K562 (cell line): Measurements from ENCODE around the gene TRIM44. TPM values are rescaled to one million over a fixed set of nuclear protein-coding genes. Genes with fewer than 3 reads are reported as not detected.
A peak's percentile ranks its signal among the peaks of the same experiment; 100 is the strongest.

Experiments used
- ATAC-seq: fragments of 200-7000 bp; cut with Tn5 transposase; 3 replicates; pipeline ENCODE4 v1.9.1; 2020; ENCODE audit warnings: moderate library complexity
- BruUV-seq: library from RNA; stranded (reverse); fragments of 400-500 nt; replicated peaks from 2 replicates; lab custom pipeline; 2021; lab: Mats Ljungman, UMichigan
- CTCF ChIA-PET: fragments of 300-600 bp; formaldehyde crosslinking; extraction: SDS; loops from one replicate; lab custom pipeline; 2021; ENCODE audit warnings: low intra/inter-chr PET ratio; lab: Yijun Ruan, JAX
- POLR2A ChIA-PET: fragments of 300-600, 350-650 bp; sonication (Branson Sonifier 250); formaldehyde crosslinking; extraction: SDS; loops from one replicate; lab custom pipeline; 2021; ENCODE audit warnings: antibody characterized with exemption, inconsistent platforms; lab: Yijun Ruan, JAX
- DNase-seq, 4 experiments: peaks; one replicate each; pipeline versions ENCODE4 v3.0.0 to v3.0.0-alpha.2; 2011 to 2018; ENCODE audit warnings: low spot score in 3 of 4, mixed read lengths in 3 of 4; ENCODE audit errors: extremely low read depth in 1 of 4
- FAIRE-seq: peaks from 2 replicates; lab custom pipeline; 2011; peaks lifted over from hg19 to GRCh38; lab: Jason Lieb, UNC
- H2AFZ ChIP-seq: 2 replicates; pipeline ENCODE4 v1.6.0; 2011; ENCODE audit warnings: low read depth, low read length, control low read depth, inconsistent platforms
- H3K27ac ChIP-seq: fragments of 200-600 bp; 3 replicates; pipeline ENCODE4 v1.8.0; 2011; ENCODE audit warnings: low read depth, mild to moderate bottlenecking, control low read depth, inconsistent platforms, low read length, moderate library complexity, mixed read lengths; ENCODE audit errors: extremely low read depth
- H3K27me3 ChIP-seq, 2 experiments: fragments of 300-600 bp in 1 of 2; 2 replicates in 1 of 2; 3 replicates in 1 of 2; pipeline versions ENCODE4 v1.6.0 to v1.8.0; 2011; ENCODE audit warnings: inconsistent platforms in 2 of 2, low read length in 2 of 2, mild to moderate bottlenecking in 1 of 2, mixed read lengths in 1 of 2, moderate library complexity in 1 of 2; ENCODE audit not compliant: control insufficient read depth in 2 of 2, insufficient read depth in 2 of 2
- H3K36me3 ChIP-seq: fragments of 300-600 bp; 3 replicates; pipeline ENCODE4 v1.8.0; 2011; ENCODE audit warnings: mild to moderate bottlenecking, low read length, inconsistent platforms; ENCODE audit not compliant: control insufficient read depth, insufficient read depth
- H3K4me1 ChIP-seq, 2 experiments: fragments of 200-600 bp in 1 of 2; replicated peaks in 1 of 2; 2 replicates in 1 of 2; 3 replicates in 1 of 2; pipeline versions ENCODE4 v1.5.1 to v1.8.0; 2011; ENCODE audit warnings: inconsistent platforms in 2 of 2, low read length in 2 of 2, mild to moderate bottlenecking in 1 of 2, mixed read lengths in 1 of 2, moderate library complexity in 1 of 2; ENCODE audit not compliant: control insufficient read depth in 2 of 2, insufficient read depth in 2 of 2
- H3K4me2 ChIP-seq: 2 replicates; pipeline ENCODE4 v1.6.1; 2011; ENCODE audit warnings: low read length, control low read depth, inconsistent platforms, mixed read lengths; ENCODE audit not compliant: insufficient read depth
- H3K4me3 ChIP-seq: fragments of 200-600 bp; sonication (generic), shearing (Covaris generic); 2 replicates; pipeline ENCODE4 v1.5.1; 2016; ENCODE audit warnings: control low read depth, inconsistent platforms
- H3K79me2 ChIP-seq: fragments of 200-600 bp; 3 replicates; pipeline ENCODE4 v1.8.0; 2011; ENCODE audit warnings: low read length, inconsistent platforms; ENCODE audit not compliant: control insufficient read depth, insufficient read depth
- H3K9ac ChIP-seq, 2 experiments: 2 replicates each; pipeline versions ENCODE4 v1.6.0 to v1.6.1; 2011; ENCODE audit warnings: low read depth in 2 of 2, low read length in 2 of 2, control low read depth in 1 of 2, inconsistent platforms in 1 of 2, mild to moderate bottlenecking in 1 of 2, mixed read lengths in 1 of 2; ENCODE audit not compliant: insufficient read depth in 1 of 2
- H3K9me1 ChIP-seq: one replicate; pipeline ENCODE4 v1.6.0; 2011; ENCODE audit warnings: inconsistent platforms, mild to moderate bottlenecking, low read length, moderate library complexity; ENCODE audit not compliant: control insufficient read depth, insufficient read depth
- H3K9me3 ChIP-seq: replicated peaks from 2 replicates; pipeline ENCODE4 v1.5.1; 2011; ENCODE audit warnings: low read depth, low read length, inconsistent platforms; ENCODE audit not compliant: control insufficient read depth, insufficient read depth
- H4K20me1 ChIP-seq: replicated peaks from 2 replicates; pipeline ENCODE4 v1.6.1; 2011; ENCODE audit warnings: low read length, inconsistent platforms, mixed read lengths; ENCODE audit not compliant: control insufficient read depth, insufficient read depth
- ILK ChIP-seq: fragments of 450-650 bp; IDR thresholded peaks from 2 replicates; pipeline ENCODE4 v1.6.1; 2016; ENCODE audit warnings: missing genetic modification characterization, low read depth, mild to moderate bottlenecking, missing compliant biosample characterization, moderate library complexity, borderline replicate concordance
- MXI1 ChIP-seq: IDR thresholded peaks from 2 replicates; pipeline ENCODE4 v1.6.1; 2011; ENCODE audit warnings: low read depth, mild to moderate bottlenecking, improper control_type of control experiment, low read length
- NRF1 ChIP-seq, 2 experiments: fragments of 450-650 bp; IDR thresholded peaks in 1 of 2; conservative IDR thresholded peaks in 1 of 2; 2 replicates each; pipeline ENCODE4 v1.6.1; 2014; ENCODE audit warnings: mild to moderate bottlenecking in 2 of 2
- PTTG1 ChIP-seq: fragments of 450-650 bp; IDR thresholded peaks from 2 replicates; pipeline ENCODE4 v1.6.1; 2016; ENCODE audit warnings: low read depth, mild to moderate bottlenecking, missing genetic modification characterization, missing compliant biosample characterization
- SMARCA5 ChIP-seq: fragments of 450-650 bp; IDR thresholded peaks from 2 replicates; pipeline ENCODE4 v1.6.1; 2016
- SRF ChIP-seq, 2 experiments: fragments of 250-450, 450-650 bp in 1 of 2; sonication (Bioruptor Pico) in 1 of 2; sonication (generic) in 1 of 2; formaldehyde crosslinking; IDR thresholded peaks; 2 replicates each; pipeline versions ENCODE4 v1.5.0 to v1.5.1; 2020 to 2022; ENCODE audit warnings: mild to moderate bottlenecking in 1 of 2, missing genetic modification reagents in 1 of 2
- THRAP3 ChIP-seq: fragments of 450-650 bp; IDR thresholded peaks from 2 replicates; pipeline ENCODE4 v1.6.1; 2016; ENCODE audit warnings: mild to moderate bottlenecking, inconsistent platforms, borderline replicate concordance
- ZBTB7A ChIP-seq: IDR thresholded peaks from 2 replicates; pipeline ENCODE4 v1.6.1; 2011; ENCODE audit warnings: low read depth, mild to moderate bottlenecking, low read length, moderate library complexity, borderline replicate concordance; ENCODE audit not compliant: control insufficient read depth
- ZKSCAN8 ChIP-seq: fragments of 200-800 bp; sonication (Bioruptor generic); IDR thresholded peaks from 2 replicates; pipeline ENCODE4 v1.6.1; 2016; ENCODE audit warnings: missing genetic modification characterization, missing compliant biosample characterization
- WGBS: fragments of 100-300 bp; shearing (Covaris generic); methylation state at CpG from one replicate; pipeline ENCODE4 v1.1.6; 2016; ENCODE audit warnings: low coverage, mixed read lengths; ENCODE audit not compliant: insufficient coverage; ENCODE audit errors: missing lambda C conversion rate; 5-methylcytosine and 5-hydroxymethylcytosine counted together
- in situ Hi-C: fragments of 300-500 bp; cut with MboI; formaldehyde crosslinking; loops from 4 replicates; pipeline ENCODE4 v1.15.0; 2018; ENCODE audit warnings: inconsistent platforms, mixed read lengths
- intact Hi-C: fragments of 100-400 bp; cut with micrococcal nuclease; formaldehyde crosslinking; loops from 2 replicates; pipeline ENCODE4 v1.14.2; 2022
- polyA plus RNA-seq, 8 experiments: library from polyadenylated mRNA; depleted of rRNA in 4 of 8; stranded (reverse) in 5 of 8; unstranded in 3 of 8; fragments of >200 nt; fragmentation: Nextera tagmentation in 2 of 8; fragmentation: Illumina TruSeq in 1 of 8; extraction: Ambion mirVana in 2 of 8; extraction: Trizol in 1 of 8; gene quantifications; 2 replicates each; pipeline versions ENCODE4 v1.2.1 to v1.2.3, GENCODE V29; 2011 to 2014; ENCODE audit warnings: inconsistent platforms in 1 of 8, missing spikeins in 1 of 8
- total RNA-seq, 7 experiments: library from RNA; depleted of rRNA in 6 of 7; stranded (reverse); fragments of >200 nt in 6 of 7; fragmentation: Illumina TruSeq in 2 of 7; extraction: Trizol in 2 of 7; gene quantifications; 2 replicates each; pipeline versions ENCODE4 v1.2.1 to v1.2.3, GENCODE V29; 2011 to 2021; ENCODE audit warnings: low replicate concordance in 1 of 7

Gene TRIM44
- total and polyA plus RNA-seq, 9 of the 15 experiments (the other 6 are each of a cell fraction or from before 2014, with no cell fraction given) = 8.3 to 105 (median 37.2) TPM

DNA sequence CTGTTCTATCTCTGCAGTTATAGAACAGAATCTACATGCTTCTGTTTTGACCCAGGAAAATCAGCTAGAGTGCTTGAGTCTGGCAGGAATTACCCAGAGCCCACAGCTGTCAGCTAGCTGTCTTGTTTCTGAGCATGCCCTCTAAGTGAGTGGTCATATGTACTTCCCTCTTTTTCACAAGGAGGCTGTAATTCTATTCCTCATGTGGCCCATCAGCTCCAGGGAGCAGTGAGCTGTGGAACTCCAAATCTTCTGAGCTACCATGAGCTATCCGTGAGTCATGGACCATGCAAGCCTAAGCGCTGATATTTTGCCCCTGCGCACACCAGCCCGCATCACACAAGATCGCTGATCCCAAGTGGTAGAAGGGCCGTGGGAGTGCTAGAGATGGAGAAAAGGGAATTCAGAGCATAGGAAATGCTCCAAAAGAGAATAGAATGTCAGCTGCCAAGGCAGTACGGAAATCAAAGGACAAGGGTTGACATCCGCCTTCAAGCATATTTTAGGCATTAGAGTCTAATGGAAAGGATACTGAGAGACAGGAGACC lies 38.9 kb upstream of the TRIM44 start:
- Histone ChIP-seq H3K9me3 (no peaks in the 10 kb centered on the region), H3K4me2 (no peak overlapping the region), H3K27ac (no peak overlapping the region), H2AFZ (no peak overlapping the region)
- CTCF ChIA-PET = no interaction called here
- no peak for DNase-seq
- TF ChIP-seq MXI1 (no peak), ILK (no peak), PTTG1 (tag) (no peak), NRF1 (conservative IDR thresholded peaks at IDR 0.05 in 1 of 2, IDR thresholded peaks at IDR 0.05 in 1 of 2) (peak; percentile 20 to 48; a peak in 1 of 4 replicates), ZBTB7A (no peak), SRF (CRISPR knock-in tag; IDR thresholded peaks at IDR 0.05) (no peak), ZKSCAN8 (no peak), SMARCA5 (no peak), THRAP3 (no peak)
- TF ChIP-seq, all 486 proteins: peak for 1
- peaks cover 21 to 25% of the 10 kb centered on the region in 2 experiments for H3K27me3 ChIP-seq
- H3K4me1 ChIP-seq = peaks cover 0 to 12% of the 10 kb centered on the region in 2 experiments; a peak in 4 of 5 replicates
- ATAC-seq = no peak
- H3K79me2 ChIP-seq = no peaks in the 10 kb centered on the region
- H3K36me3 ChIP-seq = no peaks in the 10 kb centered on the region
- FAIRE-seq = no peak
- 21% methylated on average over 8 of the region's 8 CpGs for WGBS
- in situ Hi-C loops (no loop called here), intact Hi-C loops (no loop called here)
- POLR2A ChIA-PET = interaction anchor here (0.5 kb wide), 1 partner anchor 97 kb away, joined by 3 read pairs; no protein-coding TSS in a partner anchor
- H3K9ac ChIP-seq = no peak overlapping the region
- H3K9me1 ChIP-seq = no peaks in the 10 kb centered on the region
- no peak overlapping the region for H3K4me3 ChIP-seq
- BruUV-seq = no TSS peak
- no peaks in the 10 kb centered on the region for H4K20me1 ChIP-seq
